Smooth muscle cell (in vitro differentiated cells): ENCODE measurements around the gene RHOBTB3. TPM values are rescaled to one million over a fixed set of nuclear protein-coding genes. Genes with fewer than 3 reads are reported as not detected.
"Not testable (repeated sequence)": the region's sequence is repeated elsewhere in the genome, so short reads cannot be mapped to it uniquely, and the experiment has no call there.

Experiments used
- DNase-seq: peaks from one replicate; lab custom pipeline; 2025; ENCODE audit not compliant: unreplicated experiment; lab: John Stamatoyannopoulos, UW
- H2AFZ ChIP-seq: fragments of 200-600 bp; sonication (generic); 2 replicates; pipeline ENCODE4 v1.6.0; 2016; ENCODE audit warnings: antibody characterized with exemption, low read depth, mild to moderate bottlenecking
- H3F3A ChIP-seq: fragments of 200-600 bp; sonication (generic); 2 replicates; pipeline ENCODE4 v1.6.0; 2017; ENCODE audit warnings: antibody characterized with exemption, low read depth
- H3K27ac ChIP-seq: fragments of 200-600 bp; sonication (generic); 2 replicates; pipeline ENCODE4 v1.5.1; 2016; ENCODE audit warnings: low read depth, mild to moderate bottlenecking
- H3K27me3 ChIP-seq: fragments of 200-600 bp; sonication (generic); 2 replicates; pipeline ENCODE4 v1.6.1; 2016; ENCODE audit warnings: low read depth, mild to moderate bottlenecking
- H3K36me3 ChIP-seq: fragments of 200-600 bp; sonication (generic); 2 replicates; pipeline ENCODE4 v1.5.1; 2016; ENCODE audit warnings: low read depth
- H3K4me1 ChIP-seq: fragments of 200-600 bp; sonication (generic); 2 replicates; pipeline ENCODE4 v1.5.1; 2016; ENCODE audit warnings: low read depth
- H3K4me2 ChIP-seq: fragments of 200-600 bp; sonication (generic); 2 replicates; pipeline ENCODE4 v1.6.0; 2016; ENCODE audit warnings: mild to moderate bottlenecking
- H3K4me3 ChIP-seq: fragments of 200-600 bp; sonication (generic); 2 replicates; pipeline ENCODE4 v1.5.1; 2016; ENCODE audit warnings: mild to moderate bottlenecking
- H3K79me2 ChIP-seq: fragments of 200-600 bp; sonication (generic); 2 replicates; pipeline ENCODE4 v1.6.0; 2016; ENCODE audit warnings: low read depth, mild to moderate bottlenecking
- H3K9ac ChIP-seq: fragments of 200-600 bp; sonication (generic); 2 replicates; pipeline ENCODE4 v1.6.0; 2016; ENCODE audit warnings: low read depth
- H3K9me3 ChIP-seq: fragments of 200-600 bp; sonication (generic); replicated peaks from 2 replicates; pipeline ENCODE4 v1.5.1; 2016; ENCODE audit warnings: low read depth
- H4K20me1 ChIP-seq: fragments of 200-600 bp; sonication (generic); 2 replicates; pipeline ENCODE4 v1.6.0; 2016; ENCODE audit warnings: low read depth
- WGBS: methylation state at CpG from one replicate; pipeline ENCODE4 v1.1.7; 2016; ENCODE audit warnings: low lambda C conversion rate; 5-methylcytosine and 5-hydroxymethylcytosine counted together
- polyA plus RNA-seq: library from polyadenylated mRNA; unstranded; fragments of >200 nt; fragmentation: Nextera tagmentation; extraction: Ambion mirVana; gene quantifications from 2 replicates; pipeline ENCODE4 v1.2.1, GENCODE V29; 2016
- total RNA-seq: library from RNA; depleted of rRNA; stranded (reverse); fragments of >200 nt; gene quantifications from 2 replicates; pipeline ENCODE4 v1.2.3, GENCODE V29; 2014
- TF ChIP-seq, protein P1 (sequence below): fragments of 200-600 bp; sonication (generic); IDR thresholded peaks from 2 replicates; pipeline ENCODE4 v1.5.1; 2017; ENCODE audit warnings: borderline replicate concordance, mild to moderate bottlenecking, antibody characterized with exemption; ENCODE audit not compliant: insufficient read depth, poor library complexity, severe bottlenecking

The RHOBTB3 gene
- total and polyA plus RNA-seq, 2 experiments from 2014 or later = 127 to 213 TPM

- Histone ChIP-seq H3K27ac (no peak overlapping the region), H3K4me1 (peaks cover 18% of the 10 kb centered on the region), H3K9me3 (no peaks in the 10 kb centered on the region), H3K36me3 (no peaks in the 10 kb centered on the region), H3F3A (peaks cover 6% of the 10 kb centered on the region), H3K9ac (no peak overlapping the region), H3K79me2 (no peaks in the 10 kb centered on the region), H3K4me3 (no peak overlapping the region), H4K20me1 (no peaks in the 10 kb centered on the region), H2AFZ (no peak overlapping the region), H3K27me3 (no peaks in the 10 kb centered on the region), H3K4me2 (no peak overlapping the region)
- DNase-seq = no peak
- TF ChIP-seq, protein P1, sequence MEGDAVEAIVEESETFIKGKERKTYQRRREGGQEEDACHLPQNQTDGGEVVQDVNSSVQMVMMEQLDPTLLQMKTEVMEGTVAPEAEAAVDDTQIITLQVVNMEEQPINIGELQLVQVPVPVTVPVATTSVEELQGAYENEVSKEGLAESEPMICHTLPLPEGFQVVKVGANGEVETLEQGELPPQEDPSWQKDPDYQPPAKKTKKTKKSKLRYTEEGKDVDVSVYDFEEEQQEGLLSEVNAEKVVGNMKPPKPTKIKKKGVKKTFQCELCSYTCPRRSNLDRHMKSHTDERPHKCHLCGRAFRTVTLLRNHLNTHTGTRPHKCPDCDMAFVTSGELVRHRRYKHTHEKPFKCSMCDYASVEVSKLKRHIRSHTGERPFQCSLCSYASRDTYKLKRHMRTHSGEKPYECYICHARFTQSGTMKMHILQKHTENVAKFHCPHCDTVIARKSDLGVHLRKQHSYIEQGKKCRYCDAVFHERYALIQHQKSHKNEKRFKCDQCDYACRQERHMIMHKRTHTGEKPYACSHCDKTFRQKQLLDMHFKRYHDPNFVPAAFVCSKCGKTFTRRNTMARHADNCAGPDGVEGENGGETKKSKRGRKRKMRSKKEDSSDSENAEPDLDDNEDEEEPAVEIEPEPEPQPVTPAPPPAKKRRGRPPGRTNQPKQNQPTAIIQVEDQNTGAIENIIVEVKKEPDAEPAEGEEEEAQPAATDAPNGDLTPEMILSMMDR = no peak
- WGBS = 61% methylated on average over 9 of the region's 9 CpGs
Observed at GRCh38 chr5:95707055-95707454, 24.1 kb upstream of the RHOBTB3 start.

- not testable (repeated sequence) for H3K9ac ChIP-seq, H3K4me3 ChIP-seq, H3F3A ChIP-seq, H3K9me3 ChIP-seq, H3K27me3 ChIP-seq, H3K36me3 ChIP-seq, H4K20me1 ChIP-seq, H3K27ac ChIP-seq, DNase-seq, H3K4me2 ChIP-seq, H2AFZ ChIP-seq, H3K79me2 ChIP-seq
- peaks cover 18% of the 10 kb centered on the region for H3K4me1 ChIP-seq
- WGBS = 53% methylated on average over 8 of the region's 8 CpGs
Observed at GRCh38 chr5:95707534-95708188, 23.5 kb upstream of the RHOBTB3 start.

DNA sequence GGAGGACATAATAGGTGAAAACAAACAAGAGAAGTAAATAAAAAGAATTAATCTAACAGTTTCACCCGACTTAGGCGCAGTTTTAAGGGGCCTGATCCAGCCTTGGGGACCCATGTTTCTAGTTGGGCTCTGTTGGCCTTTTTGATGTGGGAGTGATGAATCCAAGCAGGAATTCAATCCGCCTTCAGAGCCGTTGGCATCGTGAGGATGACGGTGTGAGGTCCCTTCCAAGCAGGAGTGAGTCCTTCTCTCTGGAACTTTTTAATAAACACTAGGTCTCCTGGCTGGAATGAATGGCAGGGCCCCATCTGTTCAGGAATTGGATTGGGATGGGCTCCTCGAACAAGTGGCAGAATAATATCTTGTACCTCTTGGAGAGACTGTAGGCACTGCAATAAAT, 22.3 kb upstream of the RHOBTB3 start:
- Histone ChIP-seq H2AFZ (no peak overlapping the region), H3K9ac (no peak overlapping the region), H3K4me3 (no peak overlapping the region), H3K27me3 (no peaks in the 10 kb centered on the region), H3F3A (peaks cover 6% of the 10 kb centered on the region), H4K20me1 (no peaks in the 10 kb centered on the region), H3K36me3 (no peaks in the 10 kb centered on the region), H3K9me3 (no peaks in the 10 kb centered on the region), H3K4me1 (peaks cover 18% of the 10 kb centered on the region), H3K79me2 (no peaks in the 10 kb centered on the region), H3K4me2 (no peak overlapping the region), H3K27ac (no peak overlapping the region)
- no peak for DNase-seq
- WGBS = 82% methylated on average over 7 of the region's 7 CpGs
- TF ChIP-seq, protein P1 = no peak

DNA sequence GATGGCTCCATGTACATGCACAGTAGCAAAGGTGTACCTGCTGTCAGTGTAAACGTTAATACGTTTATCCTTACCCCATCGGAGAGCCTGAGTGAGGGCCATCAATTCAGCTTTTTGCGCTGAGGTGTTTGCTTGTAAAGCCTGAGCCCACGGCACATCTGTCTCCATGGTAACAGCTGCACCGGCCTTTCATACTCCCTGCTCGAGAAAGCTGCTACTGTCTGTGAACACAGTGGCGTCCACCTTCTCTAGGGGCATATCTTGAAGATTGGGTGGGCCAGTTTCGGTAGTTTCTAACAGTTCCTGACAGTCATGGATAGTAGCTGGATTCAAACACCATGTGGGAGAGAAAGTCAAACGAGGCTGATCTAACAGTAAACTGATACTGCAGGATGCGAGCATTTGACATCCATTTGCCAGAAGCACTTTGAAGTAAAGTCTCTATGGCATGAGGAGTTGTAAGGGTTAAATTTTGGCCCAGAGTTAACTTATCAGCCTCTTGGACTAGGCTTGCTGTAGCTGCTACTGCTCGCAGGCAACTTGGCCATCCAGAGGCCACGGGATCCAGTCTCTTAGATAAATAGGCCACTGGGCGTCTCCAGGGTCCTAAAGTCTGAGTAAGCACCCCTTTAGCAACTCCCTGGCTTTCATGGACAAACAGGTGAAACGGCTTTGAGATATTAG, 21.0 kb upstream of the RHOBTB3 start:
- WGBS = 39% methylated on average over 15 of the region's 15 CpGs
- Histone ChIP-seq H4K20me1 (no peaks in the 10 kb centered on the region), H2AFZ (no peak overlapping the region), H3F3A (peaks cover 6% of the 10 kb centered on the region), H3K27me3 (no peaks in the 10 kb centered on the region), H3K4me3 (no peak overlapping the region), H3K79me2 (no peaks in the 10 kb centered on the region), H3K9me3 (no peaks in the 10 kb centered on the region), H3K27ac (peak overlapping the region; percentile 86), H3K4me2 (peak overlapping the region; percentile 82), H3K9ac (no peak overlapping the region), H3K4me1 (peaks cover 18% of the 10 kb centered on the region), H3K36me3 (no peaks in the 10 kb centered on the region)
- TF ChIP-seq, protein P1 = no peak
- no peak for DNase-seq

DNA sequence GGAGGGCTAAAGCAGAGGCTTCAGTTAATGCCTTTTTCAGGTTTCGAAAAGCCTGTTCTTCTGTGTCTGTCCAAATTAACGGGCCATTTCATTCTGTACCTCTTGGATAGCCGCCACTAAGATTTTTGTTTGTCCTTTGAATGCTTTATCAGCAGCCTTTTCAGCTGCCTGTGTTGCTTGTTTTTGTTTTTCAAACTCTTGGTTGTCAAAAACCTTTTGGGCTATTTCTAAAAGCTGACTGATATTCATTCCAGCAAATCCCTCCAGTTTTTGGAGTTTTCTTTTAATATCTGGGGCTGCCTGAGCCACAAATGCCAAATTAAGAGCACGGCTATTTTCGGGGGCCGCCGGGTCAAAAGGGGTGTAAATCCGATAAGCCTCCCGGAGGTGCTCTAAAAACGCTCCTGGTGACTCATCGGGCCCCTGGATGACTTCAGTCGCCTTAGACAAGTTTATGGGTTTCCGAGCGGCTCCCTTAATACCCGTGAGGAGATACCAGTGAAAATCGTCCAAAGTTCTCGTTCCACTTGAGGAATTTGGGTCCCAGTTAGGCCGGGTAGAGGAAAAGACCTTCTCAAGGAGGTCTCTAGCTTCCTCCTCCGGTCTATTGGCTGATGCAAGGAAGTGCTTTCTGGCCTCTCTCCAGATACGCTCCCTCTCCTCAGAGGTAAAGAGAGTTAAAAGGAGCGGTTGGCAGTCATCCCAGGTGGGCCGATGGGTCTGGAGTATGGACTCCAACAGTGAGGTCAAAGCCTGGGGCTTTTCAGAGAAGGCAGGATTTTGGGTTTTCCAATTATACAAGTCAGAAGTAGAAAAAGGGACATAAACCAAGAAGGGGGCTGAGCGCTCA, 20.3 kb upstream of the RHOBTB3 start:
- DNase-seq, H3K9me3 ChIP-seq, H4K20me1 ChIP-seq, H3K79me2 ChIP-seq, H3K27me3 ChIP-seq, H3F3A ChIP-seq, H3K36me3 ChIP-seq: not testable (repeated sequence)
- Histone ChIP-seq H2AFZ (peak overlapping the region; percentile 47), H3K27ac (peak overlapping the region; percentile 86), H3K4me1 (peaks cover 18% of the 10 kb centered on the region), H3K4me3 (peak overlapping the region; percentile 31), H3K4me2 (peak overlapping the region; percentile 82), H3K9ac (peak overlapping the region; percentile 55)
- whole genome bisulfite sequencing = 12% methylated on average over 23 of the region's 23 CpGs
